ENCODE results near the gene SBK1.
"Not testable (repeated sequence)": the region's sequence is repeated elsewhere in the genome, so short reads cannot be mapped to it uniquely, and the experiment has no call there.

SBK1 gene

DNA sequence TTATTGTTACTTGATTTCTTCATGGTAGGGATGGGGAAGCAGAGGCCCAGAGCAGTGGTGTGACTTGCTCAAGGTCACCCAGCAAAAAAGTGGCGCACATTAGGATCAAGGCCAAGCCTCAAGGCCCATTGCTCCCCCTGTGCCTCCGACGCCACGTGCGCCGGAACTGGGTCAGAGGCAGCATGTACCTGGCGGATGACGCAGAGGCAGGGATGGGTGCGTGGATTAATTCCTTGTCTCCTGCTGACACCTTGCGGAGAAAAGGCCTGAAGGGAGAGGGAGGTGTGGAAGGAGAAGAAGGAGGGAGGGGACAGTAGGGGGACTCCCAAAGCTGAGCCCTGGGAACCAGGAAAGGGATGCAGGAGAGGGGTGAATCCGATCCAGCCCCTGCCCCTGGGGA is 18.5 kb downstream of the SBK1 start:
- no peak for DNase-seq

DNA sequence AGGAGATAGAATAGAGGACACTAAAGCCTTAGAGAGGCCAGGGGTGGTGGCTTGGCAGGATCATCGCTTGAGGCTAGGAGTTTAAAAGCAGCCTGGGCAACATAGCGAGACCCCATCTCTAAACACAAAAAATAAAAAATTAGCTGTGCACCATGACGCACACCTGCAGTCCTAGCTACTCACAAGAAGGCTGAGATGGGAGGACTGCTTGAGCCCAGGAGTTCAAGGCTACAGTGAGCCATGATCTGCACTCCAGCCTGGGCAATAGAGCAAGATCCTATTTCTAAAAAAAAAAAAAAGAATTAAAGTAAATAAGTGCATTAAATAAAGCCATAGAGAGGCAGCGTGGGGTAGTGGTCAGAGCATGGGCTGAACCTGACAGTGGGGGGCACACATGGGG is 19.1 kb downstream of the SBK1 start:
- DNase-seq = no peak

DNA sequence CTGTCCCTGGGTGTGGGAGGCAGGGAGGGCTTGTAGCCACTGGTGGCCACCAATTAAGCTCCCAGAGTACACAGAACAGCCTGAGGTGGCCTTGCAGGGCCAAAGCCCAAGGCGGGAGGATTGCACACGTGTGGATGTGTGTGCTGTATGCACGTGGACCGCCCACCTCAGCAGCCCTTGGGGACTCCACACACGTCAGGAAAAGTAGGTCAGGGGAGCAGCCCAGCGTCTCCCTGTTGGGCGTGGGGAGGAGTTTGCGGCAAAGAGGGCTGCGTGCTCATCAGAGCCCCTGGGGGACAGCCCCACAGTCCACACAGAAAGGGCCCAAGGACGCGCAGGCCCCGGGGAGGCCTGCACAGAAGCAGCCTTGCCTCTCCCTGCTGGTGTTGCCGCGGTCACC is 19.6 kb downstream of the SBK1 start:
- no peak for DNase-seq

DNA sequence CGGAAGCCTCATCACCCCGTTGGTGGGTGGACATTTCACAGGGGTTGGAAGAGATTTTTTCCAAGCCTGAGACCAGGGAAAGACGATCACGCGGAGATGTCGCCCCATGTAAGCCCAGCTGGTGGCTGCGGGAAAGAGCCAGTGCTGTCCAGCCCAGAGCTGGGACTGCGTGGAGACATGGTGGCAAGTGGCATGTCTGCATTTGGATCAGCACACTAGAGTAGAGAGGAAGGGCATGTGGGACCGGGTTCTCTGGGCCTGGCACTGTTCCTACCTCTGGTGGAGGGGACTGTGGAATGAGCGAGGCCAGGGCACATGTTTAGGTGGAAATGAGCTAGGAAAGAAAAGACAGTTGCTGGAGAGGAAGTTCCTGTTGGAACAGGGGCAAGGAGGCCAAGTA is 20.0 kb downstream of the SBK1 start:
- no peak for DNase-seq

DNA sequence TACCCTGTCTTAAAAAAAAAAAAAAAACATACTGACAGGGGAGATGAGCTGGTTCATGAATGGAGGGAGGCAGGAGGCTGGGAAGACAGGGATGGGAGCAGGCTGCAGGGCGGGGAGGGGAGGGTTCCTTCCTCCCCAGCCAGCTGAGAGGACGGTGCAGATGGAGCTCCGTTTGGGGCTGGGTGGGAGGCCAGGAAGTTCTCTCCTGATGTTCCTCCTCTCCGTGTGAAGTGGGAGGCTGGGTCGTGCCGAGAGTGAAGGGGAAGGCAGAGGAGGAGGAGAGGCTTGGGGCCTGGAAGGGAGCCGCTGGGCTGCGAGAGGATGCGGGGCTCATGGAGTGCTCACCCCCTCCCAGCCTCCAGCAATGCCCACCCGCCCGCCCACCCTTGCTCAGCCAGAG is 21.3 kb downstream of the SBK1 start:
- no peak for DNase-seq

DNA sequence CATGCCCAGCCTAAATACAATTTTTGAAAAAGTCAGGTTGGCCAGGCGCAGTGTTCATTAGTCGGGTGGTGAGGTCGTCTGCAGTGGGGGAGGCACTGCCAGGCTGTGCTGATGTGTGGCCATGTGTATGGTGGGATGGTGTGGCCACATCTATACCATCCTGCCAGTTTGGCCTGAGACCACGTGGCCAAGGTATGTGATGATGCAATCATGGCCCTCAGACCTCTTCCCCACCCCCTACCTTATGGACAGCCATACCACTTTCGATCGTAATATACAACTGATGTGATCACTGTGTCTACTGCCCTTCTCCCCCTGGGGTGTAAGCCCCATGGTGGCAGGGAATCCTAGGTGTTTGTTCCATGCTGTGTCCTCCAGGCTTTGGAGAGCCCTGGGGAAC is 23.7 kb downstream of the SBK1 start:
- no peak for DNase-seq

DNA sequence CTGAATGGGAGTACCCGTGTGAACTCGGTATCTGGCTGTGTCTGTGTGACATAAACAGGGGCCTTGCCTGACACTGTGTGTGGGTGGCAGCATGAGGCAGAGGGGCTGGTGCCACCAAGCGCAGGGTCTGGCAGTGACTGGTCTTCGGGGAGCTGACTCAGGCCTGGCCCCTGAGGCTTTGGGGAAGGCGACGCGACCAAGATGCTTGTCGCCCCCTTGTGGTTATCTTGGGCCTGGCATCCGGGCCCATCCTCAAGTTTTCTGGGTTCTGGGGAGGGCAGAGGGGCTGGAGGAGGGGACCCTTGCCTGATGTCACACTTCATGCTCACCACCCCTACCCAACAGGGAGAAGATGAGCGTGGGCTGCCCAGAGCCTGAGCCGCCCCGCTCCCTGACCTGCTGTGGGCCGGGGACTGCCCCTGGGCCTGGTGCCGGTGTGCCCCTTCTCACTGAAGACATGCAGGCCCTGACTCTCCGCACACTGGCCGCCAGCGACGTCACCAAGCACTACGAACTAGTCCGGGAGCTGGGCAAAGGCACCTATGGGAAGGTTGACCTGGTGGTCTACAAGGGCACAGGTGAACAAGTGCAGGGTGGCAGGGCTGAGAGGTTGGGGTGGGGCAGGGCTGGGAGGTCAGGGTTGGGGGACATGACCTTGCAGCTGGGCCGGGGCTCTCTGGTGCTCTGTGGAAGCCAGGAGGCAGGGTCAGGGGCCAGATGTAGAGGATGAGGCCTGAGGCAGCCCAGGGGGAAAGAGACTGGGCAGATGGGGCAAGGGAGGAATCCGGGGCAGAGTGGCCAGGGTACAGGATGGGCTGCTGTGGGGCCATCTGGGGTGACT is 24.9 kb downstream of the SBK1 start:
- DNase-seq = peak in 1 of 2 experiments; percentile 33

DNA sequence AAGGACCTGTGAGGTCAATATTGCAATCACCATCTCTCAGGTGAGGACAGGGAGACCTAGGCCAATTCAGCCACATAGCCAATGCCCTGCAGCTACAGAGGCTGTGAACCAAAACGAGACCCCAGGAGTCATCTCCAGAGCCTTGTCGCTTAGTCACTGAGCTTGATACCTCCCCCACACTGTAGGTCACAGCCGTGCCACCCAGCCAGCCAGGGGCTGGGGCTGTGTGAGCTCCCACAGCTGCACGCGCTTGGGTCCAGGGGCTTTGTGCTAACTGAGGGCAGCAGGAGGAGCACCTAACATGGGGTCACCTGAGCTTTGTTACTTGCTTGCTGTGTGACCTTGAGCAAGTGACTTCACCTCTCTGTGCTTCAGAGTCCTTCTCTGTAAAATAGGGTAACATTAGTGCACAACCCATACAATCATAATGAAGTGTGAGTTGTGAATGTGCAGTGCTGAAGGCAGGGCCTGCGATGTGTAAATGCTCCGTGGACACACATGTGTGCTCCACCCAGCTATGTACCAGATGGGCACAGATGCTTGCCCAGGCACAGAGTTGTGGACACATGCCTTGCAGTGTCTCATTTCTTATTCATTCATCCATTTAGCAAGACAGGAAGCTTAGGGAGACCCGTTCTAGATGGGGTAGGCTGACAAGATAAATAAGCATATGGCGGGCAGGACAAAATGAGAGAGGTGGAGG is 25.9 kb downstream of the SBK1 start:
- no peak for DNase-seq

DNA sequence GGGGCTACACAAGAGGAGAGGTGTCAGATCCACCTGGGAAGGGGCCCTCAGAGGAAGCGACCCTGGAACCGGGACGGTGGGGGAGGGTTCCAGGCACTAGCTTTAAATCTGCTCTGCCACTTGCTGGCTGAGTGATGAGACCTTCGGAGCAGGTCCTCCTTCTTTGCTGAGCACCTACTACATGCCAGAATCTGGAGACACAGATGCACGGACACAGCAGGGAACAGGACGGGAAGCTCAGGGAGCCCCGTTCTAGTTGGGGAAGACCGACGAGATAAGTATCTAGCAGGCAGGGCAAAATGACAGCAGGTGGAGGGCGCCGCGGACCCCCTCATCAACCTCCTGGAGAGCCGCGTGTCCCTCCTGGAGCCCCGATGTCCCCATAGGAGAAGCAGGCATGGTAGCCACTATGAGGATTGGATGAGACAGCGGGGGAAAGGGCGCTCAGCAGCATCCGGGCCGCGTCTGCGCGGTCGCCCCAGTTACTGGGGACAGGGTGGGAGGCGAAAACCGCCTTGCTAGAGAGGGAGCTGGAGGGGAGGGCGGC is 27.2 kb downstream of the SBK1 start:
- no peak for DNase-seq

DNA sequence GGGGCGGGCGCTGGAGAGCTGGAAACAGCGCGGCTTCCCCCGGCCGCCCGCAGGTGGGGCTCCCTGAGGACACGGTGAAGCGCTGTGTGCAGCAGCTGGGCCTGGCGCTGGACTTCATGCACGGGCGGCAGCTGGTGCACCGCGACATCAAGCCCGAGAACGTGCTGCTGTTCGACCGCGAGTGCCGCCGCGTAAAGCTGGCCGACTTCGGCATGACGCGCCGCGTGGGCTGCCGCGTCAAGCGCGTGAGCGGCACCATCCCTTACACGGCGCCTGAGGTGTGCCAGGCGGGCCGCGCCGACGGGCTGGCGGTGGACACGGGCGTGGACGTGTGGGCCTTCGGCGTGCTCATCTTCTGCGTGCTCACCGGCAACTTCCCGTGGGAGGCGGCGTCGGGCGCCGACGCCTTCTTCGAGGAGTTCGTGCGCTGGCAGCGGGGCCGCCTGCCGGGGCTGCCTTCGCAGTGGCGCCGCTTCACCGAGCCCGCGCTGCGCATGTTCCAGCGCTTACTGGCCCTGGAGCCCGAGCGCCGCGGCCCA is 27.8 kb downstream of the SBK1 start:
- DNase-seq = no peak

DNA sequence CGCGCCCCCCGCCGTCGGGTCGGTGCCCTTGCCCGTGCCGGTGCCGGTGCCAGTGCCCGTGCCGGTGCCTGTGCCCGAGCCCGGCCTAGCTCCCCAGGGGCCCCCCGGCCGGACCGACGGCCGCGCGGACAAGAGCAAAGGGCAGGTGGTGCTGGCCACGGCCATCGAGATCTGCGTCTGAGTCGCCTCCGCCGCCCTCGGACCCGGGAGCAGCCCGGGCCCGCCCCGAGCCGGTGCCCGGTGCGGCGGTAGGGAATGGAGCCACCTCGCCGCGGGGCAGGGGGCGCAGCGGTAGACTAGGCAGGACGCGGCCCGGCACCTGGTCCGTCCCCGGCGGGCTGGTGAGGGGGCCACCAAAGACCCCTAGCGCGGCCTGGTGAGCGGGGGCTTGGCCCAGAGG is 28.4 kb downstream of the SBK1 start:
- no peak for DNase-seq

DNA sequence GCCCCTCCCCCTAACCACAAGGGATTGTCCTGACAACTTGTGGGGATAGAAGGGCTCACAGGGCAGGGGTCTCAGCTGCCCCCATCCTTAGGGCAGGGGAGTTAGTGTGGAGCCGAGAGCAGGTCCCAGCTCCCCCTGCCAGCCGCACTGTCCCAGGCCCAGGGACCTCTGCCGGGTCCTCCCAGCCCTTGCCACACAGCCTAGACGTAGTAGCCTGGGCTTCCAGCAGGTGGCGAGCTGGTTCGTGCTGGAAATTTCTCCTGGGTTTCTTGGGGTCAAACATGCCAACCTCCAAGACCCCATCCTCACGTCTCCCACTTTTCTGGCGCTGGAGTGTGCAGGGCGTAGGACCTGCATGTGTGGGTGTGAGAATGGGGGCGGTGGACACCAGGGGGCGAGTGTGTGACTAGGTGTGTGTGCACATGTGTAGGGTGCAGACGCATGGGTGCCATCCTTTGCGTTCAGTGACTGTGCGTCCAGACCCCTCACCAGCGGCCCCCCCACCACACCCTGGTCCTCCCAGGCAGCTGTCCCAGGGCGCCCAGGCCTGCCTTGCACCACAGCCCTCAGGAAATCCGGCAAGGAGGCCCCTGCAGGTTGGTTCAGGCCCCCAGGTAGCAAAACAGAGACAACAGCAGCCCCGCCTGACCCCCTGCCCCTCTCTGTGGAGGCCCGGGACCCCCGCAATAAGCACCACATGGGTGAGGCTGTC is 29.5 kb downstream of the SBK1 start:
- DNase-seq = no peak

DNA sequence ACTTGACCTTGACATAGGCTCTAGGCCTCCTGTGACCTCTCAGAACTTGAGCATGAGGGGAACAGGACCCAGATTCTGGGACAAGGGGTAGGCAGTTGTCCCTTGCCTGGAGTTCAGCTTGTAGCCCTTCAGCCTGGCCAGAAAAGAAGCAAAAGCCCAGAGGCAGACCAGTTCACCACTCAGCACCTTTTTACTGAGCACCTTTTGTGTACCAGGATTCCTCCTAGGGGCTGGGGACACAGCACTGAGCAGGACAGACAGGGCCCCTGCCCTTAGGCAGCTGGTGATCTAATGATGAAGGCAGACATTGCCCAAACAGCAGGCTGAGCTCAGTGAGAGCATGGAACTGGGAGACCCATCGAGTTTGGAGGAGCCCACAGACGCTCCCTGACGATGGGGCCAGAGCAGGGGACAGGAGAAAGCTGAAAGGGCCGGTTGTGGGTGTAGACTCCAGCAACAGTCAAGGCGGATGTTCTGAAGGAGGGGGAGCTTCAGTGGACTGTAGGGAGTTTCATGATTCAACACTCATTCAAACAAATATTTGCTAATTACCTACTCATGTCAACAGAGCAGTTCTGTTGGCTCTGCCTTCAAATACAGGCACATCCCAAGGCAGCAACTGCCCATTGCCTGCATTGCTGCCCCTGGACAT is 32.0 kb downstream of the SBK1 start:
- no peak for DNase-seq

DNA sequence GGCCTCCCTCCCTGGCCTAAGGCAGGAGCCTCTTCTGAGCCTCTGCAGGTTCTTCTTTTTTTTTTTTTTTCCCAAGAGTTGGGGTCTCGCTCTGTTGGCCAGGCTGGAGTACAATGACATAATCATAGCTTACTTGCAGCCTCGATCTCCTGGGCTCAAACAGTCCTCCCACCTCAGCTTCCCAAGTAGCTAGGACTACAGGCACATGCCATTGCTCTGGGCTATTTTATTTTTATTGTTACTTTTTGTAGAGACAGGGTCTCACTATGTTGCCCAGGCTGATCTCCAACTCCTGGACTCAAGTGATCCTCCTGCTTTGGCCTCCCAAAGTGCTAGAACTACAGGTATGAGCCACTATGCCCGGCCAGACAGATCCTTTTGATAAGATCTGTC is 32.6 kb downstream of the SBK1 start:
- DNase-seq = no peak

DNA sequence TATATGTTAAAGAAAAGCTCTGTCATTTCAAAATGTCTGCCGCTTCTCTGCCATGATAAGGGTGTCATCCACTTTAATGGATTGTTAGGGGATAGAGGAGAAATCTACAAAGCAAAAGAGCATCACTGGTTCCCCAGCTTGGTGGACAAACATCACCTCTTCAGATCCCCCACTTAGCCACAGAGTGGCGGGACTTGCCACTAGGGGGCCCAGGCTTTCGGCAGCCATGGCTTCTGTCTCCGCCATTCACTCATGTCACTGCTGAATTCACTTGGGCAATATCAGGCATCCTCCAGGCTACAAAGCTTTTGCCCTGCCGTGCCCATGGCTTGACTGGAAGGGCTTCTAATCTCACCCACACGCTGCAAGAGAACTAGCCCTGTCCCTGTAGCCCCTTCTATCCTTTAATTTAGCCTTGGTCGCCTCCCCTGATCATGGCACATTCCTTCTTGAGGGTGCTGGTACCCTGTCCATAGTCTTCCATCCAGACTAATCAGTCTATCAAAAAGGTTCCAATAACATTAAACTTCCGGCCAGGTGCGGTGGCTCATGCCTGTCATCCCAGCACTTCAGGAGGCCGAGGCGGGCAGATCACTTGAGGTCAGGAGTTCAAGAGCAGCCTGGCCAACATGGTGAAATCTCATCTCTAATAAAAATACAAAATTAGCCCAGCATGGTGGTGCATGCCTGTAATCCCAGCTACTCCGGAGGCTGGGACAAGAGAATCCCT is 34.7 kb downstream of the SBK1 start:
- no peak for DNase-seq

DNA sequence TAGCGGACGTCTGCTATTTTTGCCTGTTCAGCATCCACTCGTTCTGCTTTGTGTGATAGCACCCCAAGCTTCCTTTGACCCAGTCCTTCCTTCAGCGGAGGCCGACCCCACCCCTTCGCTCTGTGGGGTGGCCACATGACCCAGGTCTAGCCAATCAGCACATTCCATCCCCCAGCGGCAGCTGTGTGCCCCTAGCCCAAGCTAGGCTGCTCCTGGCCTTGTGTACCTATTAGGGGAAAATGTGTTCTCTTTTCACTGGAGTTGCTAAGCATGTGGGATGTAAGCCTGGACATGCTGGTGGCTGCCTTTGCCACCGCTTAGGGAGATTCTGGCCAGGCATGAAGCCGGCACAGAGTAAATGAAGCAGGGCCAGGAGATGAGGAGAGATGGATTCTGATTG is 37.9 kb downstream of the SBK1 start:
- DNase-seq = not testable (repeated sequence)

DNA sequence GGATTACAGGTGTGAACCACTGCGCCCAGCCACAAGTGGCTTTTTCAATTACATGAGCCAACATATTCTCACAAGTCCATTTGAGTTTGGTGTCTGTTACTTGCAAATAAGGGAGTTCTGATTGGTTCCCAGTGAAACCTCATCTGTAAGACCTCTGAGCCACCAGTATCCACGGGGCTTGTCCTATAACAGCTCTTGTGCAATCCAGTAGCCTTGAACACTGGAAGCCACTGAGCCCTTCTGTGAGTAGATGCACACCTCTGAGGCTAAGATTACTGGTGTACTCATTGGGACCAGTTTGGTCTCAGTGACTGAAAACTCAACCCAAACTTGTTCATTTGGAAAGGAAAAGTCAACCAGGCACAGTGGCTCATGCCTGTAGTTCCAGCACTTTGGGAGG is 38.7 kb downstream of the SBK1 start:
- DNase-seq = not testable (repeated sequence)

DNA sequence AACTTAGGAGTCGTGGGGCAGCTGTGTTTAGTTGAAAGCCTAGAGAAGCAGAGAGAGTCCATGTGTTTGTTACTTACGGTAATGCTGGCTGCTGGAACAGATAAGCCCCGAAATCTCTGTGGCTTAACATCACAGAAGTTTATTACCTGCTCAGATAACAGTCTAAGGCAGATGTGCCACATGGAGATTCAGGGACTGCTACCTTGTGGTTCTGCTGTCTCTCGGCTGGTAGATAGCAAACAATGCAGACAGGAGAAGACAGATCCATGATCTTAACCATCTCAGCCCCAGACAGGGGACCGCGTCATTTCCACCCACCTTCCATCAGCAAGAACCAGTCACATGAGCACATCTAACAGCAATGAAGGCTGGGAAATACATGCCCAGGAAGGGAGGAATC is 40.3 kb downstream of the SBK1 start:
- not testable (repeated sequence) for DNase-seq

DNA sequence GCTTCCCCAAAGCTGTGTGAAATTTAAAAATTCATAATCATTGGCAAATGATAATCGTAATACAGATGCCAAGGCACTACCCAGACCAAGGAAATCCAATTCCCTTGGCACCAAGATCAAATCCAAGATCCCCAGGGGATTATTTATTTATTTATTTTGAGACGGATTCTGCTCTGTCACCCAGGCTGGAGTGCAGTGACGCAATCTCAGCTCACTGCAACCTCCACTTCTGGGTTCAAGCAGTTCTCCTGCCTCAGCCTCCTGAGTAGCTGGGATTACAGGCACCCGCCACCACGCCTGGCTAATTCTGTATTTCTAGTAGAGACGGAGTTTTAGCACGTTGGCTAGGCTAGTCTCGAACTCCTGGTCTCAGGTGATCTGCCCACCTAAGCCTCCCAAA is 43.4 kb downstream of the SBK1 start:
- DNase-seq = not testable (repeated sequence)

DNA sequence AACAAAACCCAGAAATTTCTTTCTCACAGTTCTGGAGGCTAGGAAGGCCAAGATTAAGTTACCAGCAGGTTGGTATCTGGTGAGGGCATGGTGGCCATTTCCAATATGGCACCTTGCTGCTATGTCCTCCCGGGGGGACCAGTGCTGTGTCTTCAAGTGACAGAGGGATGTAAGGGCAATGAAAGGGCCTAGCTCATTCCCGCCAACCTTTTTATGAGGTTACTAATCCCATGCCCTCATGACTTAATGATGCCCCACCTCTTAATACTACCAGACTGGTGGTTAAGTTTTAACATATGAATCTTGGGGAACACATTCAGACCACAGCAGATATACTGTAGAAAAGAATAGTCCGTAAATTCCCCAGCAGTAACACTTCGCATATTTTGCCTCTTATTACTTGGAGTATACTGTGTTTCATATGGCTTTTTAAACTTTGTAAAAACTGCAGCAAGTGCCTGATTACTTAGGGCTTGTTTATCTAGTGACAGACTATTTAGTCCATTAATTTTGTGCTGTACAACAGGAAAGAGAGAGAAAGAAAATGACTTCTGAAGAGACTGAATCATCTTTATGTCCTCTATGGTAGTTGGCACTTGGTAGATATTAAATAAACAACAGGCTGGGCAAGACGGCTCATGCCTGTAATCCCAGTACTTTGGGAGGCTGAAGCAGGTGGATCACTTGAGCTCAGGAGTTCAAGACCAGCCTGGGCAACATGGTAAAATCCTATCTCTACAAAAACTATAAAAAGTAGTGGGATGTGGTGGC is 44.8 kb downstream of the SBK1 start:
- DNase-seq = not testable (repeated sequence)

DNA sequence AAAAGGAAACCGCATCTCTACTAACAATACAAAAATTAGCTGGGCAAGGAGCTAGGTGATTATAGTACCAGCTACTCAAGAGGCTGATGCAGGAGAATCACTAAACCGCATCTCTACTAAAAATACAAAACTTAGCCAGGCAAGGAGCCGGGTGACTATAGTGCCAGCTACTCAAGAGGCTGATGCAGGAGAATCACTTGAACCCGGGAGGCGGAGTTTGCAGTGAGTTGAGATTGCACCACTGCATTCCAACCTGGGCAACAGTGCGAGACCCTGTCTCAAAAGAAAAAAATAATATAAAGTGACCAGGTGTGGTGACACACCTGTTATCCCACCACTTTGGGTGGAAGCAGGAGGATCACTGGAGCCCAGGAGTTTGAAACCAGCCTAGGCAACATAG is 45.9 kb downstream of the SBK1 start:
- not testable (repeated sequence) for DNase-seq

All from cerebellar nuclear complex (tissue), 1 donor.